BJ (cell line): Measurements from ENCODE around the gene UBE2D2. TPM values are rescaled to one million over a fixed set of nuclear protein-coding genes. Genes with fewer than 3 reads are reported as not detected.

Experiments used
- CTCF ChIA-PET: fragments of 350-600 bp; formaldehyde crosslinking; extraction: SDS; loops from one replicate; lab custom pipeline; 2021; ENCODE audit warnings: antibody characterized with exemption, inconsistent platforms; lab: Yijun Ruan, JAX
- POLR2A ChIA-PET: fragments of 300-600 bp; sonication (Branson Sonifier 250); formaldehyde crosslinking; extraction: SDS; loops from one replicate; lab custom pipeline; 2021; ENCODE audit warnings: antibody characterized with exemption; lab: Charles Lee
- DNase-seq: peaks from one replicate; pipeline ENCODE4 v3.0.0-alpha.2; 2011; ENCODE audit warnings: low read depth
- H3K27me3 ChIP-seq: 2 replicates; pipeline ENCODE4 v1.6.0; 2011; ENCODE audit warnings: low read length; ENCODE audit not compliant: control insufficient read depth, insufficient read depth
- H3K36me3 ChIP-seq: 2 replicates; pipeline ENCODE4 v1.5.1; 2011; ENCODE audit warnings: low read length; ENCODE audit not compliant: control insufficient read depth, insufficient read depth
- H3K4me3 ChIP-seq: 2 replicates; pipeline ENCODE4 v1.5.1; 2011; ENCODE audit warnings: low read depth, mild to moderate bottlenecking, control low read depth, low read length
- polyA plus RNA-seq: library from polyadenylated mRNA; depleted of rRNA; stranded (reverse); fragments of >200 nt; gene quantifications from 2 replicates; pipeline ENCODE4 v1.2.3, GENCODE V29; 2011
- TF ChIP-seq, protein P1 (sequence below): IDR thresholded peaks from 2 replicates; pipeline ENCODE4 v1.5.1; 2011; ENCODE audit warnings: low read depth, mild to moderate bottlenecking, control low read depth, inconsistent platforms, low read length, moderate library complexity; ENCODE audit not compliant: insufficient read depth

Gene UBE2D2
- polyA plus RNA-seq, 1 experiment = 18.2 TPM

GRCh38 chr5:139639619-139640380, 78.7 kb downstream of the UBE2D2 start:
- DNase-seq = no peak
- ChIA-PET CTCF (interaction anchor here (0.8 to 17.0 kb wide), 5 partner anchors 11 to 135 kb away, joined by 3 to 498 read pairs (median 5); no protein-coding TSS in a partner anchor), POLR2A (no interaction called here)

DNA sequence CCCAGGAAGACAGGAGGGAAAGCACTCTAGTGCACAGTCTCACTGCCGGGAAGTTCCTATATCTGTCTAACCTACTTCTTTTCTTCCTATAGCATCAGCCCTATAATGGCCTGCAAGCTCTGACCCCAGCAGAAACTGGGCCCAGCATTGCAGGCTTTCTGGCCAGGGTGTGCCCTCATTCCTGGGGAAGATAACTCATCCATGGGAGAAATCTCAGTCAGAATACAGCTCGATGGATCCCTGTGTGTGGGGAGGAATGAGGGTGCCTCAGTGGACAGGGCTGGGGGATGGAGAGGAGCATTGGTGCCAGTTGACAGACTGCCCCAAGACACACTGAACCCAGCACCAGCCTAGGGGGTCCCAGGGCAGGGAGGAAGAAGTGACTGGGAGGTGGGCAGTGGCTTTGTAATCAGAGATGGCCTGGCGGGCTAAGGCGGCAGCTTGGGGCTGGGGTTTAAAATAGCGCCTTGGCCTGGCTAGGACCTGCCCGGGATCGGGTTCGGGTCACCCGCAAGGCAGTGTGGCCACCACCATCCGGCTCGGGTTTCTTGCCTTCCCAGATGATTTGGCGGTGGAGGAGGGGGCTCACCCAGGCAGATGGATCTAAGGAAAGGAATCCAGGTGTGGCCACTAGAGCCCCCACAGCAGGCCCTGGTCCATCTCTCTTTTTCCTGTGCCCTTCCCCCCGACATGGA, 79.4 kb downstream of the UBE2D2 start:
- no peak overlapping the region for H3K4me3 ChIP-seq
- no peaks in the 10 kb centered on the region for H3K36me3 ChIP-seq
- POLR2A ChIA-PET = no interaction called here
- no peak for DNase-seq
- no peaks in the 10 kb centered on the region for H3K27me3 ChIP-seq
- TF ChIP-seq, protein P1, sequence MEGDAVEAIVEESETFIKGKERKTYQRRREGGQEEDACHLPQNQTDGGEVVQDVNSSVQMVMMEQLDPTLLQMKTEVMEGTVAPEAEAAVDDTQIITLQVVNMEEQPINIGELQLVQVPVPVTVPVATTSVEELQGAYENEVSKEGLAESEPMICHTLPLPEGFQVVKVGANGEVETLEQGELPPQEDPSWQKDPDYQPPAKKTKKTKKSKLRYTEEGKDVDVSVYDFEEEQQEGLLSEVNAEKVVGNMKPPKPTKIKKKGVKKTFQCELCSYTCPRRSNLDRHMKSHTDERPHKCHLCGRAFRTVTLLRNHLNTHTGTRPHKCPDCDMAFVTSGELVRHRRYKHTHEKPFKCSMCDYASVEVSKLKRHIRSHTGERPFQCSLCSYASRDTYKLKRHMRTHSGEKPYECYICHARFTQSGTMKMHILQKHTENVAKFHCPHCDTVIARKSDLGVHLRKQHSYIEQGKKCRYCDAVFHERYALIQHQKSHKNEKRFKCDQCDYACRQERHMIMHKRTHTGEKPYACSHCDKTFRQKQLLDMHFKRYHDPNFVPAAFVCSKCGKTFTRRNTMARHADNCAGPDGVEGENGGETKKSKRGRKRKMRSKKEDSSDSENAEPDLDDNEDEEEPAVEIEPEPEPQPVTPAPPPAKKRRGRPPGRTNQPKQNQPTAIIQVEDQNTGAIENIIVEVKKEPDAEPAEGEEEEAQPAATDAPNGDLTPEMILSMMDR = no peak
- CTCF ChIA-PET = interaction anchor here (0.8 to 17.0 kb wide), 3 partner anchors 10 to 124 kb away, joined by 3 to 498 read pairs (median 3); no protein-coding TSS in a partner anchor

More at GRCh38 chr5:139639619-139640380, 78.7 kb downstream of the UBE2D2 start:
- H3K36me3 ChIP-seq = no peaks in the 10 kb centered on the region
- TF ChIP-seq, protein P1 = no peak
- H3K4me3 ChIP-seq = no peak overlapping the region
- no peaks in the 10 kb centered on the region for H3K27me3 ChIP-seq

GRCh38 chr5:139641116-139642080, 80.3 kb downstream of the UBE2D2 start:
- Histone ChIP-seq H3K36me3 (no peaks in the 10 kb centered on the region), H3K4me3 (no peak overlapping the region), H3K27me3 (no peaks in the 10 kb centered on the region)
- ChIA-PET POLR2A (no interaction called here), CTCF (interaction anchor here (1.0 to 17.0 kb wide), 2 partner anchors 20 to 123 kb away, joined by 3 to 498 read pairs; no protein-coding TSS in a partner anchor)
- TF ChIP-seq, protein P1 = no peak
- DNase-seq = no peak

GRCh38 chr5:139642213-139642612, 81.1 kb downstream of the UBE2D2 start:
- Histone ChIP-seq H3K27me3 (no peaks in the 10 kb centered on the region), H3K4me3 (no peak overlapping the region), H3K36me3 (no peaks in the 10 kb centered on the region)
- TF ChIP-seq, protein P1 = no peak
- CTCF ChIA-PET = interaction anchor here (17.0 kb wide), 1 partner anchor 122 kb away, joined by 498 read pairs; no protein-coding TSS in a partner anchor
- no peak for DNase-seq
- POLR2A ChIA-PET = no interaction called here
